GM21390 (cell line): ENCODE data around the gene RHCG.
"Not testable (repeated sequence)": the region's sequence is repeated elsewhere in the genome, so short reads cannot be mapped to it uniquely, and the experiment has no call there.

Source experiments
- ATAC-seq: cut with Tn5 transposase; IDR thresholded peaks from one replicate; pipeline ENCODE4 v1.9.1; 2021; ENCODE audit not compliant: unreplicated experiment

The RHCG gene

DNA sequence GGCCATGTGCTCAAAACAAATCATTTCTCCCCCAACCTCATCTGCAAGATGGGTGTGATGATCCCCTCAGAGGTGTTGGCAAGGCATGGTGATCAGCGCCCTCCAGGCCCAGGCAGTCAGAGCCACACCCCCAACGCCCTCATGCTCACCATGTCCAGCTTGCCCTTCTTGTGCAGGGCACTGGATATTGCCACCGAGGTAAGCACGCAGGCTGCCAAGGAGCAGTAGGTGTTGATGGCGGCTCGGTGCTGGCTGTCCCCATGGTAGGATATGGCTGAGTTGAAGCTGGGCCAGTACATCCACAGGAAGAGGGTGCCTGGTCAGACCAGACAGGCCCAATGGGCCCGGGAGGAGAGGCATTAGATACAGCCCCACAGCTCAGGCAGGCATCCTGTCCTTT is 17.2 kb downstream of the RHCG start:
- ATAC-seq, result no peak

DNA sequence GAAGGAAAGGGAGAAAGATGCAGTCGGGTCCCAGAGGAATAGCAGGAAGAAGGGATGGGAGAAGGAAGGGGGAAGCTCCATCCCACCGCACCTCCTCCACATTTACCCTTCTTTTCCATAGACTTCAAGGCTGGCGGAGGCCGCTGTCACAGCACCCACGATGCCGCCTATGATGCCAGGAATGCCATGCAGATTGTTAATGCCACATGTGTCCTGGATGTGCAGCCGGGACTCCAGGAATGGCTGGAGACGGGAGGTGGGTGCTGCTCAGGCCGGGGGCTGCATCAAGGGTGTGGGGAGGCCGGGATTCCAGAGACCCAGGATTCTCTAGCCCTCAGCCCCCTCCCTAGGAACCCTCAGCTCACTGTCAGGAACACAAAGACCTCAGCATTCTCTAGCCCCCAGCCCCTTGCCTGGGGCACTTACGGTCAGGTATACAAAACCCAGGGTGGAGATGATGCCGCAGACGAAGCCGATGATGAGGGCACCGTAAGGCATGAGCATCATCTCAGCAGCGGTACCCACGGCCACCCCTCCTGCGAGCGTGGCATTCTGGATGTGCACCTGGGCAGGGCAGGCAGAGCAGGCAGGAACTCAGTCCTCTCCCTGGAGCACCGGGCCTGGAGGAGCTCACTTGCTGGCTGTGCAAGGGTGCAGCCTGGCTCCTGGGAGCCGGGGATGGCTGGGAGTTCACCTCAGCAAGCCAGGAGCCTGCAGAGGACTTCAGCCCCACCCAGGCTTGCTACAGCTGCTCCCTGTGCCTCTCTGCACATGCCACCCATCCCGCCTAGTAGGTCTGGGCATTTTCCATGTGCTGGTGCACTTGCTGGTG is 18.8 kb downstream of the RHCG start:
- ATAC-seq, result no peak

DNA sequence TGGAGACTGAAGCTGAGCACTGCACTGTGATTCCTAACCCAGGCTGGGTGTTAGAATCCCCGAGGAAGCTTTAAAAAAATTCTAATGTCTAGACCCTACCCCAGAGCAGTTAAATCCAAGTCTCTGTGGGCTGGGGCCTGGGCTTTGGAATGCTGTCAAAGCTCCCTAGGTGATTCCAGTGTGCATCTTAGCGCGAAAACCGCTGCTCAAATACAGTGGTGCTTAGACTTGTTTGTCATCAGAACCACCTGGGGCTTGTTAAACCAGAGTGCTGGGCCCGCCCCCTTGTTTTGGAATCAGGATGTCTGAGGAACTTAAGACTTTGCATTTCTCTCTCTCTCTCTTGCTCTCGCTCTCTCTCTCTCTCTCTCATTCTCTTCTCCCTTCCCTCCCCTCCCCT is 20.7 kb downstream of the RHCG start:
- no peak for ATAC-seq

DNA sequence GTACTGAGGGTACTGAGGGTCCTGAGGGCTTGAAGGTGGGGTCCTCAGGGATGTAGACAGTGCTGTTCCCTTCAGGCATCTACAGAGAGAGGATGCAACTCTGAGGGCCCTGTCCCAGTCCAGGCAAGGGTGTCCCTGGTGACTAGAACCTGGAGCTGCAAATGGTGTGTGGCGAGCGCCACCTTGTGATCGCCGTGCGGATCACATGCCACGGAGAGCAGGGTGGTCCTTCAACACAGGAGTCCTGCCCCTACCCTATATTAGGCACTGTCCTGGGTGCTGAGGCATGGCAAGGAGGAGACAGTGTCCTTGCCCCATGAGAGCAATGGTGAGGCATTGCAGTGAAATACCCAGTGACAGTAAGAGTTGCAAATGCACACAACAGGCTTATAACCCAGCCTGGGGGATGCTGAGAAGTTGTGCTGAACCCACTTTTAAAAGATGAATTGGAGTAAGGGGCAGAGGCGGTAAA is 23.6 kb downstream of the RHCG start:
- ATAC-seq, result peak; percentile 65

DNA sequence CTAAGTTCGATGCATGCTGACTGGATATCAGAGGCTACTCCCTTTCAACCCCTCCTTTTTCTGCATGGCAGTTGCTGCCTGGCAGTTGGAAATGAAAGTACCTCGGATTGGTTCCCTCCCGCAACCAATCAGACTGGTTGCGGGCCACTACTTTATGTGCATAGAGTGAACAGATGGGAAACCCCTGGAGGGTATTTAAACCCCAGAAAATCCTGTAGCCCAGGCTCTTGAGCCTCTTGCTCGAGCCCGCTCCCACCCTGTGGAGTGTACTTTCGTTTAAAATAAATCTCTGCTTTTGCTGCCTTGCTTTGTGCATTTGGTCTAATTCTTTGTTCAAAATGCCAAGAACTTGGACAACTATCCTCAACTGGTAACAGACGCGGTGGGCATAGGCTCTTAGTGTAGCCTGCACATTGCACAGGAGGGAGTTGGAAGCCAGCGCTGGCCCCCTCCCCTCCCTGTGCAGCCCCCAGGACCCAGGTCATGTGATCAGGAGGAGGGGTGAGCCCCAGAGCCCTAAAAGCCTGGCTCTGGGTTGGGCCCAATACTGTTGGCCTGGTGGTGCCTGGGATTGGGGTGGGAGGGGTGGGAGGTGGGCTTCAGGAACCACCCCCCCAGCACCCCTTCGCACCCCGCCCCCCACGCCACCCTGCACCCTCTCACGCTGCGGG is 26.8 kb downstream of the RHCG start:
- no peak for ATAC-seq

DNA sequence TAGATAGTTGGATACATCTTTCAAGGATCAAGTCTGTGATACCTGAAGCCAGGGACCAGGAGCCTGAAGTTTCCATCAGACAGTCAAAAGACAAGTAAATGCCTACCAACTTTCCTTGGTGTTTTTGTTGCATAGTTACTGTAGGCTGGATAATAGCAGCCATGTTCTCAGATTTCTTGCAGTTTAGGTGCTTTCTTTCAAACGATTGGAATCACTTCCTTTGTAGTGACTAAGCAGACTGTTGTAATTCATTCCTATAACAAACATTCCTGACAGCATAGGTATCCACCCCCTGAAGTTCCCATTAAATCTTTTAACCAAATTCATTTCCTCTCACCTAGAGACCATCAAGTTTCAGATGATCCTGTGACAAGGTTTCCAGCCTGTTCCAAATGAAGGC is 27.6 kb downstream of the RHCG start:
- not testable (repeated sequence) for ATAC-seq

DNA sequence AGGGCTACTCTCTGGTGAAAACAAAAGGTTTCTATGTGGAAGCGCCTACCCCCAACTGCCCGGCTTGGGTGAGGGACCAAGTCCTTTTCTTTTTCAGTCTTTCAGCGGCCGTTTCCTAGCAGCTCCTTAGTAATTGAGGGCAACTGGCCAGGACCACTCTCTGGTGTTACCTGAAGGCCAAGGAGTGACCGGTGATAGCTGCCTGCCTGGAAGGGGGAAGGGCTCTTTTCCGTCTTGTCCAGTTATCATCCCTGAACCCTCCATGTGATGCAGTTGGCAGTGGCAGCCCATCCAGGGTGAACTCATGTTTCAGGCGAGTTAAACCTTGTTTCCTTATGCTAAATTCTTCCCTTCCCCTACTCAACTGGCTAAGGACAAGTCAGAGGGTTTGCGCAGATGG is 33.3 kb downstream of the RHCG start:
- no peak for ATAC-seq

DNA sequence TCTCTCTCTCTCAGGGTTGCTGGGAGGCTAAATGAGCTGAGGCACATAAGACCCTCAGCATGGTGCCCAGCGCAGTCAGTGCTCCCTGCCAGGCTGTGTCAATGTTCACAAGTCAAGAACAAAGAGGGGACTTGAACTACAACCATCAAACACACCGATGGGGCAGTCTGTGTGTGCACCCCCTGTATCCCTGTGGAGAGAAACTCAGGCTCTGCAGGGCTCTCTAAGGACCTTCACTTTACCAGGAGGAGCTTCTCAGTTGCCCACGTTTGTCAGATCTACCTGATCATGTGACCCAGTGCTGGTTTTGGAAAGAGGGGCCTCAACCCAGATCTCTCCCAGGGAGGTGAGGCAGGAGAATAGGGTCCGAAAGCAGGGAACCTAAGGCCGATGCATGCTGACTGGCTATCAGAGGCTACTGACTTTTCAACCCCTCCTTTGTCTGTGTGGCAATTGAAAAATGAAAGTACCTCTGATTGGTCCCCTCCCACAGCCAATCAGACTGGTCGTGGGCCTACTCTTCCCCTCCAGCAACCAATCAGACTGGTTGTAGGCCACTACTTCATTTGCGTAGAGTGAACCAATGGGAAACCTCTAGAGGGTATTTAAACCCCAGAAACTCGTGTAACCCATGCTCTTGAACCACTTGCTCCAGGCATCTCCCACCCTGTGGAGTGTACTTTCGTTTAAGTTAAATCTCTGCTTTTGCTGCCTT is 34.0 kb downstream of the RHCG start:
- ATAC-seq, result no peak

DNA sequence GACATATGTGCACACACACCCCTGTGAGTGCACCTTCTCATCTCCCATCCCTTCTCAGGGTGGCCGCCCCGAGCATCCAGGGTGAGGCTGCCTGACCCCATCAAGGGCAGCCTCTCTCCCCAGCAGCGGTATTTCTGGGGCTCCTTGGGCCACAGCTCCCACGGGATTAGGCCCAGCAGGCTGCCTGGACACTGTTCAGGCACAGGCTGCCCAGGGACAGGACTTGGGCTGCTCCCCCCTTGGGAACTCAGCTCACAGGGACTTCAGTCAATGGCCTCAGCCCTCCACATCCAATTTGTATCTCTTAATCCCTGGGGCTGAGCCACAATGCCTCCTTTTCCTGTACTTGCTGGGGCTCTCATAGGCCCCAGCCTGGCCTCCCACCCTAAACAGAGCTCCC is 35.0 kb downstream of the RHCG start:
- ATAC-seq, result no peak

DNA sequence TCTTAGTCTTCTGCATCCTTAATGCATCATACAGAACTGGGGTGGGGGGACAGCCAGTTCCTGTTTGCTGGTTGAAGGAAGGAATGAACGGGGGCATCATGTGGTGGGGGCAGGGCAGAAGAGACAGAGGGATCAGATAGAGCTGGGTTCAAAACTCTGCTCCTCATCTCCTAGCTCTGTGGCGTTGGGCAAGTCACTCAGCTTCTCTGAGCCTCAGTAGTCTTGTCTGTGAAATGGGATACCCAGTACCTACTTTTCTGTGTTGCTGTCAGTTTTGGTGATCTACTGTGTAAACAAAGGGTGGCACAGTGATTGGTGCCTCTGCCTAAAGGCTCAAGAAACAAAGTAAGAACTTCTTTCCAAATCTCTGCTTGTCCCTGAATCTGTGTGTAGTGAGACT is 36.3 kb downstream of the RHCG start:
- no peak for ATAC-seq

DNA sequence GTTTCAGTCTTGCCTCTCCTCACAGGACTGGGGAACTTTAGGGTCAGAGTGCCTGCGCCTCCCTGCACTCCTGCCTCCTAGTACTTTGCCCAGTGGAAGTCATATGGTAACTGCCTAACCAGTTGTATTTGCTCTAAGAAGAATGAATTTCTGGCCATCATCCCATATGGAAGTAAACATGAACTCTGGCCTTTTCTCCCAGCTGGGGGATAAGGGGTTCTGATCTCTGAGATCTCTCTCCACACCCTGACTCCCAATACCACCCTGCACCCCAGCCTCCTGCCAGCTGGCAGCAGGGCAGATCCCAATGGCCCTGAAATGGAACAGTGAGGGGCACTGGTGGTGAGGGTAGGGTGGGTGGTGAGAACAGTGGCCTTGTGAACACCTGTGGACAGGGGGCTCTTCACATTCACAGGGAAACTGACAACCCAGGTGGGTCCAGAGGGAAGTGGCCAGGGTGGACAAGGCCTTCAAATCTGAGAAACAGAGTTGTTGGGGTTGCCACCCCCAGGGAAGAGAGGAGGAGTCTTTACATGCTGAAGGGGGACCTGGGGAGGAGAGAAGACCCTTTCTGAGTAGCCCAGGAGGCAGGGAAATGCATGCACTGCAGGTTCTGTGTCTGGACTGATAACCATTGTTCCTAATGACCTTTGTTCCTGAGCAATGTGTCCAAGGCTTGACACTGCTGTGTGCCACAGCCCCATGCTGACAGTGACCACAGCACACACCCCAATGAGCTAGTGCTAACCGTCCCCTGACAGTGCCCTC is 36.9 kb downstream of the RHCG start:
- no peak for ATAC-seq

DNA sequence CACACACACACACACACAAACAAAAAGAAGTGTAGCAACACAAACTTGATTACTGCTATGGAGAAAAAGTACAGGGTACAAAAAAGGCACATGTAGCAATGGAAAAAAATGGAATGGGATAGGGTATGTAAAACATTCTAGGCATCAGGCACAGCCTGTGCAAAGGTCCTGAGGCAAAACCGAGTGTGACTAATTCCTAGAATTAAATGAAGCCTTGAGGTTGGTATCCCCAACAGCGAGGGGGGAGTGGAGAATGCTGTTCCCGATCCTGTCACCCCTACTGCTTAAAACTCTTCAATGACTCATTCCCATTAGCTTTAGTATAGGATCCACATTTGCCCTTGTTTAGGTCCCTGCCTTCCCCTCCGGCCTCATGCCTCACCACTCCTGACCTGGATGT is 37.9 kb downstream of the RHCG start:
- ATAC-seq, result no peak

DNA sequence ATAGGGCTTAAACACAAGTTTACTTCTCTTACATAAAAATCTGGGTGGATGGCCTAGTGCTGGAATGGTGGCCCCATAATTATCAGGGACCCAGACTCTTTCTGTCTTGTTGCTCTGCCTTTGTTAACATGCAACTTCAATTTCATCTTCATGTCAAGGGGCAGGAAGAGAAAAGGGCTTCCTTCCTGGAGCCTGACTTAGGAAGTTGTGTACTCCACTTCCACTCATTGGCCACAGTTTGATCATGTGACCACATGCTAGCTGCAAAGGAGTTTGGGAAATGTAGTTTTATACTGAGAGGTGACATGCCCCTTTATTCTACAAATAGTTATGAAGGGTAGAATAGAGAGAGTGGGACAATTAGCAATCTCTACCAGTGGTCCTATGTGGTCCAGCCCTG is 39.3 kb downstream of the RHCG start:
- no peak for ATAC-seq

DNA sequence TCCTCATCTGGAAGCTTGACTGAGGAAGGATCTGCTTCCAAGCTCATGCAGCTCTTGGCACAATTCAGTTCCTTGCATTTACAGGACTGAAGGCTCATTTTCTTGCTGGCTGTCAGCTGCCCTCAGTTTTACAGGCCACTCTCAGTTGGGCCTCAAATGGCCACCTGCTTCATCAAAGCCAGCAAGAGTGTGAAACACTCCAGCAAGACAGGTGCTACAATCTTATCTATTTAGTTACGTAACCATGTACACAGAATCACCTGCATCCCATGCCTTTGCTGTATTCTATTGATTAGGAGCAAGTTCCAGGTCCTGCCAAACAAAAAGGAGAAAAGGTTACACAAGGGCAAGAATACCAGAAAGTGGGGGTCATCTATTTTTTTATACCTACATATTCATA is 40.8 kb downstream of the RHCG start:
- ATAC-seq, result no peak

DNA sequence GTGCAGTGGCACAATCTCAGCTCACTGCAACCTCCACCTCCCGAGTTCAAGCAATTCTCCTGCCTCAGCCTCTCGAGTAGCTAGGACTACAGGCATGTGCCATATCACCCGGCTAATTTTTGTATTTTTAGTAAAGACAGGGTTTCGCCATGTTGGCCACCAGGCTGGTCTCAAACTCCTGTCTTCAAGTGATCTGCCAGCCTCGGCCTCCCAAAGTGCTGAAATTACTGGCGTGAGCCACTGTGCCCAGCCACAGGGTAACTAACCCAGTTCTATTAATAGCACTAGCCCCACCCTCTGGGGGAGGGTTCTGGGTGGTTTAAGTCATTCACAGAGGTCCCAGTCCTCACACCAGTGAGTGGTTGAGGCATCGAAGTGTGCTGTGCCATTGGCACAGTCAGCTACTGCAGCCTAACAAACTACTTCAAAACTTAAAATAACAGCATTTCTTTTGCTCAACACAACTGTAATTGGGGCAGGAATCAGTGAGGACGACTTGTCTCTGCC is 44.0 kb downstream of the RHCG start:
- ATAC-seq, result no peak

DNA sequence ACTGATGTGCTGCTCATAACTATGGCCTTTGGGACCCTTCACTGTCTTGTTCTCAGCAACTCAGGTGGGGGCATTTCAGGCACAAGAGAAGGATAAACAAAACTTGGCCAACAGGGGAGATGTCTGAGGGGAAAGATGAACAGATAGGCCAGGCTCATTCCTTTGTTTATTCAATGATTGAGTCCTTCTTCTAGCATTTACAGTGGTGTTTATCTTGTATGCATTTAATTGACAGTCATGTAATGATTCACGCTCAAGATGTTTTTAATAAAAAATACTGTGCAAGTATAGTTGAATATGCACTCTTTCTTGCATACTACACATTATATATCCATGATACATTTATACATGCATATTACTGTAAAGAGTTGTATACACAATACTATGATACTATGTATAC is 44.5 kb downstream of the RHCG start:
- no peak for ATAC-seq

DNA sequence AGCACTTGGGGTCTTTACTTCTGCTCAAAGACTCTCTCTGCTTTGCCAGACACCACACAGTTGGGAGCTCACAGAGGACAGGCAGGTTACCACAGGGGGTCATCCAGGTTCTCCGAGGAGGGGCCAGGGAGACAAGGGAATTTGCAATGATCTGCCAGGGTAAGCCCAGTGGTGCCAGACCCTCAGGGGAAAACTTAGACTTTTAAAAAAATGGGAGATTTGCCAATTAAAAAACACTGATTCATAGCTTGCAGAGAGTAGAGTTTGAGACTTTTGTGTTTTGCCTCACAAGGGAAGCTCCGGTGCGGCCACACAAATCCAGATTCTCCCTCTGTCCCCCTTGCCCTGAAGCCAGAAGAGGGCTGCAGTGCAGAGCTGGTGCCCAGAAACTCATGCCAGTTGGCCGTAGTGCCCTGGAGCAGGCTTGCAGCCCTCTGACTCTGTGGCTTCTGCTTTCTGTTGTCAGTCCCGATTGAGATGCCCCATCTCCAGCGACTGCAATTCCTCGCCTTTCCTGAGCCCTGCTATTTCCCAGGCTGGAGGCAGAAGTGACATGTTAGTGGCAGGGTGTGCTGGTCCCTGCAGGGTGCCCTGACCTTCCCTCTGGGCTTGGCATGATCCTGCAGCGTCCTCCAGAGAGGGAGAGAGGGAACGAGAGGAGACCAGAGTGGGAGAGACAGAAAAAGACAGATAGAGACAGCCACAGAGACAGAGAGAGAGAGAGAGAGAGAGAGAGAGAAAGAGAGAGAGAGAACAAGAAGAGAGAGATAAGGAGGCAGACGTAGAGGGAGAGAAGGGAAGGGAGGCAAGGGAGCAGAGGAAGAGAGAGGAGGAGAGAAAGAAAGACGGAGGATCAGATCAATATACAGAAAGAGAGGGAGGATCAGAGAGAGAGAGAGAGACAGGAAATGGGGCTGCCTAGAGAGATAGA is 46.0 kb downstream of the RHCG start:
- no peak for ATAC-seq

DNA sequence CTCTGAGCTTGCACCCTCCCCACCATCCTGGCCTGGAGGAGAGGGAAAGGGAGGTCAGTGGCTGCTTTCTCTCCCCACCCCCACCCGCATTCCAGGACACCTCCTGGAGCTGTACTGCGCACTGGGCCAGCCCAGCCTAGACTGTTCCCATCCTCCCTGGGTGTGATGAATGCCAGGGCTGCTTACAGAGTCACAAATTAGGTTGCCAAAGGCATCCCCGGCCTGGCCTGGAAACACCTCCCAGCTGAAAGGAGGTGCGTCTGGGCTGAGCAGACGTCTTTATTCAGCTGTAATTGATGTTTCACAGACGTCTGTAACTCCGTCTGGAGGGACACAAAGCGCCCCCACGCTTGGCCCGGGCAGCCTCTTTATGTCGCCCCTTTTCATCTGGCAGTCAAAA is 47.6 kb downstream of the RHCG start:
- no peak for ATAC-seq

DNA sequence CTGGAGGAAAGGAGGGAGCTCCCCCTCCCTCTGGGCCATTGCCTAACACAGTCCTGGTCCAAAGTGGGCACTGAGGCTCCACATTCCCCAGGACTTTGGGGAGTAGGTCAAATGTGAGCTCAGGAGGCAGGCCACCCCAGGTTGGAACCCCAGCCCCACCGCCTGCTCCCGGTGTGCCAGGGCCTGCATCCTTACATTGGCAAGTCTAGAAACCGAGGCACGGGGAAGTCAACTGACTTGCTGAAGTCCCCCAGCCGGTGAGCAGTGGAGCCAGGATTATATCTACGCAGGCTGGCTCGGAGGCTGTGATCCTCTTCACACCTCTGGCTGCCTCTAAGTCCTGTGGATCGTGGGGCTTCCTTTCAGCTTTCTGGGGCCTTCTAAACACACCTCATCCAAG is 48.7 kb downstream of the RHCG start:
- no peak for ATAC-seq
